CD4-positive, alpha-beta T cell treated with Interleukin-1 beta for 1 hour (primary cell): ENCODE results near the gene R3HDM4.
A peak's percentile ranks its signal among the peaks of the same experiment; 100 is the strongest.

Experiments used
- DNase-seq, 2 donors: peaks; one replicate each; pipeline ENCODE4 v3.0.0-alpha.2; 2020 to 2022

Gene R3HDM4

GRCh38 chr19:911197-912033 is 1.6 kb downstream of the R3HDM4 start:
- DNase-seq: no peak

DNA sequence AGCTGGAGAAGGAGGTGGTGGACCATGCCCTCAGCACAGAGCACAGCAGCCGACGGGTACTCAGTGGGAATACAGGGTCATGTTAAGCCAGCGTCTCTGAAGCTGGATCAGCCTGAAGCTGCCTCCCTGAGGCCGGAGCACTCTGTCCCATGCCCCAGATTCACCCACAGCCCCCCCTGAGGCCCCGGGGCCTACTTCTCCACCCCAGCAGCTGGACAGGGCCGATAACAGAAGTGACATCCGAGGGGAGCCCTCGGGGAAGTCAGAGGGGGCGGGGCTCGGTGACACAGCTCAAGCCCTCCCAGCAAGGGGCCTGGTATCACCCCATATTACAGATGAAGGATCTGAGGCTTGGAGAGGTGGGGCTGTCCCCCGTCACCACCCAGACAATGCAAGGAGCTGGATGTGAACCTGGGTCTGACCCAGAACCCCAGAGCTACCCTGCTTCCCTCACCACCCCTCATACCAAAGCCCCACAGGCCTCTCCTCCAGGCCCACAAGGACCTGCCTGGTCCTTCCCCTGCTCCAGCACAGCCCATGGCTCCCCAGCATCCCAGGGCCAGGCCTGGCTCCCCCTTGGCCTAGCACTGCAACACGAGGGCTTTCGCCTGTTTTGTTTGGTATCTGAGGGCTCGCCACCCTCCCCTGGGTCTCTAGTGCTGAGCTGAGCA is 5.7 kb downstream of the R3HDM4 start:
- peak; percentile 38 to 77 for DNase-seq

- DNase-seq: peak; percentile 45 to 46
These were observed 6.5 kb downstream of the R3HDM4 start for GRCh38 chr19:906480-906879.

GRCh38 chr19:904545-904944 is 8.5 kb downstream of the R3HDM4 start:
- DNase-seq: no peak

GRCh38 chr19:903266-903797 is 9.7 kb downstream of the R3HDM4 start:
- DNase-seq: no peak

- DNase-seq: no peak
These were observed 10.4 kb downstream of the R3HDM4 start for GRCh38 chr19:902446-903226.

GRCh38 chr19:902093-902370 is 11.0 kb downstream of the R3HDM4 start:
- DNase-seq: no peak

DNA sequence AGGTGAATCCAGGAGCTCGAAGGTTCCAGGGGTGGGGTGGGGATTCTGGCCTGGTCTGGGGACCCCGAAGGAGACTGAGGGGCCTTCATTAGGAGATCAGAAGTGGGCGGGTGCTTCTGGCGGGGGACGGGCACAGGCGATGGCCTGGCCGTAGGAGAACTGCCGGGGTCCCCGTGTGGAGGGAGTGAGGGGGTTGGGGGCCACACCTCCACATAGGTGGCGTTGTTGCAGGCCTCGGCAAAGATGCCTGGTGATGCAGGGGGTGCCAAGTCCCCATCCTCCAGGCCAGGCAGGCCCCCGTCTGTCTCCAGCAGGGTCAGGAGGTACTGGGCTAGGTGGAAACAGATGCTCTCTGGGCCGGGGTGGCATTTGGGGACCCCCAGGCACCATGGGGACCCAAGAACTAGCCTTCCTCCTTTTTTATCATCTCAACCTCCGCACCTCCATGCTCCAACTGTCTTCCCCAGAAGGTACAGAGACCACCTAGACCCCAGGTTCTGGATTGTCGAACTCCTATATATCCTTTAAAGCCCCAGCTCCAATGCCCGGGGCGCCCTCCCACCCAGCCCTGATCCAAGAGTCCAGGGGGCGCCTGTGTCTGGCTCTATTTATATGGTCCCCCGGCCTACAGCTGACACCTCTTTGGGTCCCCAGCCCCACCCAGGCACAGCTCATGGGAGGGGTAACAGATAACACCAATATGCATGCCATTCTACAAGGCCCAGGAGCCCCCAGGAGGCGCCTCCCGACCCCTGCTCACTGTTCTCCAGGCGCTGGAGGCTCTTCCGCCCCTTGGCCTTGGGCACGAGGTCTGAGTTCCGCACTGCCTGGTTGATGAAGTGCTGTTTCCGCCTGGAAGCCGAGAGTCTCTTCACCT is 11.6 kb downstream of the R3HDM4 start:
- no peak for DNase-seq

GRCh38 chr19:900302-901111 is 12.5 kb downstream of the R3HDM4 start:
- peak; percentile 50 to 60 for DNase-seq

GRCh38 chr19:900043-900301 is 13.0 kb downstream of the R3HDM4 start:
- DNase-seq: no peak

GRCh38 chr19:899336-900042 is 13.5 kb downstream of the R3HDM4 start:
- DNase-seq: no peak

DNA sequence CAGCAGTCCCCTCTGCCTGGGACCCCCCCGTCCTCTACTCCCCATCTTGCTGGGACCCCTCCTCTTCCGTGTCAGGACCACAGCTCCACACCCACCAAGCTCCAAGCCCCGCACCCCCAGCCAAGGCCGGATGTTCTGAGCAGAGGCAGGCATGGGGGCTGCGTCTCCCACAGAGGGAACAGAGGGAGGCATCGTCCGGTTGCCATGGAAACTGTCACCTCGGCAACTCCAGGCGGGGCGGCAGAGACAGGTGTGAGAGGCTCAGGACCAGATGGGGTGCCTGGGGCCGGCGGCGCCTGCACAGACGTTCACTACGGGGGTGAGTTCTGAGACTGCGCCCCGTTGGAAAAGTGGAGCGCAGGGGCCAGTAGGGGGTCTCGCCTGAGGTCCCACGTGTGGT is 14.4 kb downstream of the R3HDM4 start:
- DNase-seq: peak in 1 of 2 donors; percentile 63

DNA sequence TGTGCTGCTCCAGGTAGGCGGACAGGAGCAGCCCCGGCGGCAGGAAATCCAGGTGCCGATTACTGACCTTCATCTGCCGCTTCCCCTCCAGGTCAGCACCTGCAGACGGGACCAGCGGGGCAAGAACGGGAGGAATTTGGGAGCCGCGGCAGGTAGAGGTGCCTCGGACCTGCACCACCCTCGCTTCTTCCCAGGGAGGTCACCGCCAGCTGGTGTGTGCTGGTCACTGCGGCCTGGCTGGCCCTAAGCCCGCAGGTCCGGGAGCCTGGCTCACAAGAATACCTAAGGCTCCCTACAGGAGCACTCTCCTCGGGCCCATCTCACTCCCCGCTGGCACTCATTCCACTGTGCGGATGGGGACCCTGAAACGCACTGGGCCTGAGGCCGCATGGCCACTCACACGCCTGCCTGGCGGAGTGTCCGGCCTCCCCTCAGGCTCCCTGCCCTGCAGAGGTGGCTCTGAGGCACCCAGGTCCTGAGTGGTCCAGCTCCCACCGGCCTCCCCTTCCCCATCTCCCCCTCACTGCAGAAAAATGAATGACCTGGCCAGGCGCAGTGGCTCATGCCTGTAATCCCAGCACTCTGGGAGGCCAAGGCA is 15.5 kb downstream of the R3HDM4 start:
- DNase-seq: no peak

DNA sequence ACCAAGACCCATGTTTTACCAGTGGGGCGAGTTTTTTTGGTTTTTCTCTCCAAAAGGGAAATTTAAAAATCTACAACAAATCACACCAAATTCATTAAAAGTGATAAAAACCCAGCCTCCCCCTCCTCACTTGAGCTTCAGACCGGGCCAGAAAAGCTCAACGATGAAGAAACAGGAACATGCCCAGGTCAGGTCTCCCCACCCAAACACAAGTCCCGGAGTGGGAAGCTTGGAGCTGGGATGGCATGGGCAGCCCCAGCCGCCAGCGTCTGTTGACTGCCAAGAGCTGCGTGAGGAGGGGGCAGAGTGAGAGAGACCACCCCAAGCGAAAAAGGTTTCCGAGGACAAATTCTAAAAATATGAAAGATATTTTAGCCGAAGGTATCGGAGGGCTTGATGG is 16.0 kb downstream of the R3HDM4 start:
- no peak for DNase-seq

- no peak for DNase-seq
These were observed 16.6 kb downstream of the R3HDM4 start for GRCh38 chr19:896434-896833.

DNA sequence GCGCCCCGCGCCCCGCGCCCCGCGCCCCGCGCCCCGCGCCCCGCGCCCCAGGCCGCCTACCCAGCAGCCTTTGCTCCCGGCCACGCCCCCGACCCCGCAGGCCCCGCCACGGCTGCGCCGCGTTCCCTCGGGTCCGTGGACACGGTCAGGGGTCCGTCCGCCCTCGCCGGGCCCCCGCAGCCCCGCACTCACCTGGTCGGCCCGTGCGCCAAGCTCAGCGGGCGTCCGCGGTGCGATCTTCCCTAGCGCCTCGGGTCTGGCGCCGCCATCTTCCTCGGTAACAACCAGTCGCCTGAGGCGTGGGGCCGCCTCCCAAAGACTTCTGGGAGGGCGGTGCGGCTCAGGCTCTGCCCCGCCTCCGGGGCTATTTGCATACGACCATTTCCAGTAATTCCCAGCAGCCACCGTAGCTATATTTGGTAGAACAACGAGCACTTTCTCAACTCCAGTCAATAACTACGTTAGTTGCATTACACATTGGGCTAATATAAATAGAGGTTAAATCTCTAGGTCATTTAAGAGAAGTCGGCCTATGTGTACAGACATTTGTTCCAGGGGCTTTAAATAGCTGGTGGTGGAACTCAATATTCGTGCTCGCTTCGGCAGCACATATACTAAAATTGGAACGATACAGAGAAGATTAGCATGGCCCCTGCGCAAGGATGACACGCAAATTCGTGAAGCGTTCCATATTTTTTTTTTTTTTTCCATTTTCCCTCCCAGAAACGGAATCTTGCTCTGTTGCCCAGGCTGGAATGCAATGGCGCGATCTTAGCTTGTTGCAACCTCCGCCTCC is 19.9 kb downstream of the R3HDM4 start, which contains the start of the genes MED16 and RNU6-9:
MED16 (minus strand) TSS at position 294 of the 796 bp plus-strand sequence. CDS start 2,056 bp downstream, outside the sequence.
RNU6-9 (plus strand) TSS at position 591 of the 796 bp plus-strand sequence.
- peak; percentile 93 for DNase-seq

DNA sequence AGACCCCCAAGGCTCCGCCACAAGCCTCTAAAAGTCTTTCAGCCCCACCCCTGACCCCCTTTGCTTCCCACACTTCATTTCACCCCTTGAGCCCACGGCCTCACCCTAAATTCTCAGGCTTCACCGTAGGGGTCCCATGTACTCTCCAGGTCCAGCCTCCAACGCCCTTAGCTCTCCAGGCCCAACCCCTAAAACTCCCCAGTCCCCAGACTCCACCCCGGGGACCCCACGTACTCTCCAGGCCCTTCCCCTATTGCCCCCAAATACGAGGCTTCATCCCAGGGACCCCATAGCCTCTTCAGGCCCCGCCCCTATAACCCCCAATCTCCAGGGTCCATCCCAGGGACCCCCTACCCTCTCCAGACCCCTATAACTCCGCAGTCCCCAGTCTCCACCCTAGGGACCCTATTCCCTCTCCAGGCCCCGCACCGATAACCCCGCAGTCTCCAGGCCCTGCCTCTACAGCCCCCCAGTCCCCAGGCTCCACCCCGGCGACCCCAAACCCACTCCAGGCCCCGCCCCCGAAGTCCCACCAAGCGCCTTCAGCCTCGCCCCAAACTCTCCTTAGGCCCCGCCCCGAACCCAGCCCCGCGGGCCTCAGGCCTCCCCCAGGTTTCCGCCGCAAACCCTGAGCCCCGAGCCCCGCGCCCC is 20.7 kb downstream of the R3HDM4 start:
- no peak for DNase-seq

DNA sequence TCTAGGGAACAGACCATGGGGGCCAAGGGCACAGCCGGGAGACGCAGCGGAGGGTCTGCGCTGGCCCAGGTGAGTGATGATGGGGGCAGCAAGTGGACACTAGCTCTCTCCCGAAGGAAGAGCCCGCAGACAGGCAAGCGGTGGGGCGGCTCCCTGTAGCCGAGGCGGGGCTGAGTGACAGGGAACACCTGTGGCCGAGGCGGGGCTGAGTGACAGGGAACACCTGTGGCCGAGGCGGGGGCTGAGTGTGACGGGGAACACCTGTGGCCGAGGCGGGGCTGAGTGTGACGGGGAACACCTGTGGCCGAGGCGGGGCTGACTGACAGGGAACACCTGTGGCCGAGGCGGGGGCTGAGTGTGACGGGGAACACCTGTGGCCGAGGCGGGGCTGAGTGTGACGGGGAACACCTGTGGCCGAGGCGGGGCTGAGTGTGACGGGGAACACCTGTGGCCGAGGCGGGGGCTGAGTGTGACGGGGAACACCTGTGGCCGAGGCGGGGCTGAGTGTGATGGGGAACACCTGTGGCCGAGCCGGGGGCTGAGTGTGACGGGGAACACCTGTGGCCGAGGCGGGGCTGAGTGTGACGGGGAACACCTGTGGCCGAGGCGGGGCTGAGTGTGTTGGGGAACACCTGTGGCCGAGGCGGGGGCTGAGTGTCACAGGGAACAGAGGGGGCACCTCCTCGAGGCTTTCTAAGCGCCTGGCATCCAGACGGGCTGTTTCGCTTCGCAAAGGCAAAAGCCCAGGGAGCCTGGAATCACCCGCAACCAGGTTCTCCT is 21.4 kb downstream of the R3HDM4 start:
- peak in 1 of 2 donors; percentile 38 for DNase-seq
